WTC11 (cell line): Measurements from ENCODE around the gene GJA3. TPM values are rescaled to one million over a fixed set of nuclear protein-coding genes. Genes with fewer than 3 reads are reported as not detected.

ENCODE experiments used
- ATAC-seq: fragments of 200-7000 bp; cut with Tn5 transposase; 2 replicates; pipeline ENCODE4 v1.10.0; 2021; ENCODE audit warnings: mild to moderate bottlenecking, moderate library complexity
- CTCF ChIA-PET: fragments of 300-600 bp; sonication (Branson Sonifier 250); formaldehyde crosslinking; loops from one replicate; lab custom pipeline; 2021; ENCODE audit warnings: antibody characterized with exemption; lab: Charles Lee
- POLR2A ChIA-PET: fragments of 350-600 bp; sonication (Branson Sonifier 250); formaldehyde crosslinking; loops from one replicate; lab custom pipeline; 2021; ENCODE audit warnings: antibody characterized with exemption; lab: Charles Lee
- DNase-seq: peaks from one replicate; pipeline ENCODE4 v3.0.0; 2021; ENCODE audit warnings: low spot score
- H3K27ac Mint-ChIP-seq: 2 replicates; pipeline ENCODE4 v1.8.0; 2021; ENCODE audit warnings: mixed read lengths
- H3K27me3 Mint-ChIP-seq: 2 replicates; pipeline ENCODE4 v1.8.0; 2021; ENCODE audit warnings: low read depth, mild to moderate bottlenecking, moderate library complexity, mixed read lengths
- H3K36me3 Mint-ChIP-seq: 2 replicates; pipeline ENCODE4 v1.8.0; 2021; ENCODE audit warnings: mixed read lengths
- H3K4me1 Mint-ChIP-seq: 2 replicates; pipeline ENCODE4 v1.8.0; 2022; ENCODE audit warnings: mixed read lengths
- H3K4me3 Mint-ChIP-seq: 2 replicates; pipeline ENCODE4 v1.8.0; 2021; ENCODE audit warnings: mild to moderate bottlenecking, moderate library complexity, mixed read lengths
- H3K9me3 Mint-ChIP-seq: 2 replicates; pipeline ENCODE4 v1.8.0; 2021; ENCODE audit warnings: mixed read lengths
- CBFB ChIP-seq: sonication (generic); formaldehyde crosslinking; IDR thresholded peaks from 2 replicates; pipeline ENCODE4 v1.8.1; 2022; ENCODE audit warnings: mild to moderate bottlenecking, low read depth, missing genetic modification reagents
- CREB1 ChIP-seq: sonication (generic); formaldehyde crosslinking; IDR thresholded peaks from 2 replicates; pipeline ENCODE4 v1.8.0; 2023; ENCODE audit warnings: mild to moderate bottlenecking, missing genetic modification reagents
- ESRRA ChIP-seq: sonication (generic); formaldehyde crosslinking; IDR thresholded peaks from 2 replicates; pipeline ENCODE4 v1.8.1; 2022; ENCODE audit warnings: mild to moderate bottlenecking, missing genetic modification reagents, borderline replicate concordance
- FOXJ3 ChIP-seq: sonication (generic); formaldehyde crosslinking; IDR thresholded peaks from 2 replicates; pipeline ENCODE4 v1.9.0; 2021; ENCODE audit warnings: missing genetic modification reagents, mild to moderate bottlenecking, borderline replicate concordance
- GRHL2 ChIP-seq: fragments of 250-450 bp; sonication (Bioruptor Pico); IDR thresholded peaks from 2 replicates; pipeline ENCODE4 v1.8.0; 2022; ENCODE audit warnings: mild to moderate bottlenecking, moderate library complexity; ENCODE audit not compliant: insufficient replicate concordance, severe bottlenecking
- HMGA2 ChIP-seq: fragments of 250-450 bp; sonication (Bioruptor Pico); IDR thresholded peaks from 2 replicates; pipeline ENCODE4 v1.4.0; 2021; ENCODE audit warnings: mild to moderate bottlenecking, moderate library complexity
- MYBL2 ChIP-seq: sonication (generic); formaldehyde crosslinking; IDR thresholded peaks from 2 replicates; pipeline ENCODE4 v1.8.1; 2023; ENCODE audit warnings: mild to moderate bottlenecking, moderate library complexity, missing genetic modification reagents
- NFYB ChIP-seq: sonication (generic); formaldehyde crosslinking; conservative IDR thresholded peaks from 2 replicates; pipeline ENCODE4 v1.8.0; 2022; ENCODE audit warnings: low read depth, missing genetic modification reagents
- NR1H2 ChIP-seq: sonication (generic); formaldehyde crosslinking; IDR thresholded peaks from 2 replicates; pipeline ENCODE4 v1.9.0; 2021; ENCODE audit warnings: mild to moderate bottlenecking, moderate library complexity, missing genetic modification reagents
- NR2C2 ChIP-seq: sonication (generic); formaldehyde crosslinking; IDR thresholded peaks from 2 replicates; pipeline ENCODE4 v1.8.0; 2022; ENCODE audit warnings: mild to moderate bottlenecking, missing genetic modification reagents
- SMAD4 ChIP-seq: sonication (generic); formaldehyde crosslinking; IDR thresholded peaks from 2 replicates; pipeline ENCODE4 v1.8.0; 2022; ENCODE audit warnings: mild to moderate bottlenecking, missing genetic modification reagents
- USF1 ChIP-seq: sonication (generic); formaldehyde crosslinking; IDR thresholded peaks from 2 replicates; pipeline ENCODE4 v1.8.0; 2022; ENCODE audit warnings: mild to moderate bottlenecking, missing genetic modification reagents
- ZNF317 ChIP-seq: sonication (generic); formaldehyde crosslinking; IDR thresholded peaks from 2 replicates; pipeline ENCODE4 v1.8.1; 2023; ENCODE audit warnings: low read depth, mild to moderate bottlenecking, moderate library complexity, missing genetic modification reagents, borderline replicate concordance
- total RNA-seq: library from RNA; stranded (reverse); gene quantifications from 3 replicates; pipeline ENCODE4 v1.2.3, GENCODE V29; 2021
- TF ChIP-seq, protein P1 (sequence below): sonication (generic); formaldehyde crosslinking; IDR thresholded peaks from 2 replicates; pipeline ENCODE4 v1.8.1; 2022; ENCODE audit warnings: low read depth, mild to moderate bottlenecking, moderate library complexity, missing genetic modification reagents, borderline replicate concordance
- TF ChIP-seq, protein P2 (sequence below): fragments of 200-600 bp; IDR thresholded peaks from 2 replicates; pipeline ENCODE4 v1.8.0; 2022; ENCODE audit warnings: antibody characterized with exemption

The GJA3 gene
- total RNA-seq, 1 experiment from 2014 or later: 0.48 TPM

DNA sequence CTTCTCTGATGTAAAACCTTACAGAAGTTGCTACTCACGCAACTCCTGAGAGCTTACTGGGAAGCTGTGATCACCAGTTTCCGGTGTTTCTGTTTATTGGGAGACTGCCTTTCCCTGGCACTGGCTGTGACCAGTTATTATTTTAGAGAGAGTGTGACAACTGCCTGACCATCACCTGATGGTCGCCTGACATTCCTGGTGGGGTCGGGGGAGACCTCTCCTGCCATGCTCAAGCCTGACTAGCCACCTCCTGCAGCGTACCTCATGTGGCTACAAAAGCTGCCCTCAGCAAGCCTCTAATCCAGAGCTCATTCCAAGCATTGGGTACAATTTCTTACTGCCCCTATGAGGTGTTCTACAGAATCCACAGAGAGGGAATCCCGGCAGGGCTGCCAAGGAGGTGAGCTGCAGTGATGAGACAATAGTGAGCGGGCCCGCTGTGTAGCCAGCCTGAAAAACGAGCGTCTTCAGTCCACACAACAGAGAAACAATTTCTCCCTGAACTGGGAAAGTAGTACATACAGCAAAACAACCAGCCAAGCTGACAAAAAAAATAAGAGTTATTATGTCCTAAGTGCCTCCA is 28.7 kb downstream of the GJA3 start:
- peaks cover 4% of the 10 kb centered on the region for H3K27me3 Mint-ChIP-seq
- DNase-seq (no peak), ATAC-seq (no peak)
- H3K9me3 Mint-ChIP-seq: no peaks in the 10 kb centered on the region
- ChIA-PET POLR2A (no interaction called here), CTCF (interaction anchor here (0.6 to 1.4 kb wide), 4 partner anchors 9 to 479 kb away, joined by 3 to 4 read pairs (median 3); no protein-coding TSS in a partner anchor)
- H3K4me3 Mint-ChIP-seq: no peak overlapping the region
- no peaks in the 10 kb centered on the region for H3K36me3 Mint-ChIP-seq
- no peaks in the 10 kb centered on the region for H3K4me1 Mint-ChIP-seq
- no peak overlapping the region for H3K27ac Mint-ChIP-seq
- TF ChIP-seq HMGA2 (CRISPR knock-in tag) (no peak), NFYB (CRISPR knock-in tag) (no peak), CBFB (no peak), MYBL2 (CRISPR knock-in tag) (no peak)
- TF ChIP-seq, all 79 proteins: peak for 0

DNA sequence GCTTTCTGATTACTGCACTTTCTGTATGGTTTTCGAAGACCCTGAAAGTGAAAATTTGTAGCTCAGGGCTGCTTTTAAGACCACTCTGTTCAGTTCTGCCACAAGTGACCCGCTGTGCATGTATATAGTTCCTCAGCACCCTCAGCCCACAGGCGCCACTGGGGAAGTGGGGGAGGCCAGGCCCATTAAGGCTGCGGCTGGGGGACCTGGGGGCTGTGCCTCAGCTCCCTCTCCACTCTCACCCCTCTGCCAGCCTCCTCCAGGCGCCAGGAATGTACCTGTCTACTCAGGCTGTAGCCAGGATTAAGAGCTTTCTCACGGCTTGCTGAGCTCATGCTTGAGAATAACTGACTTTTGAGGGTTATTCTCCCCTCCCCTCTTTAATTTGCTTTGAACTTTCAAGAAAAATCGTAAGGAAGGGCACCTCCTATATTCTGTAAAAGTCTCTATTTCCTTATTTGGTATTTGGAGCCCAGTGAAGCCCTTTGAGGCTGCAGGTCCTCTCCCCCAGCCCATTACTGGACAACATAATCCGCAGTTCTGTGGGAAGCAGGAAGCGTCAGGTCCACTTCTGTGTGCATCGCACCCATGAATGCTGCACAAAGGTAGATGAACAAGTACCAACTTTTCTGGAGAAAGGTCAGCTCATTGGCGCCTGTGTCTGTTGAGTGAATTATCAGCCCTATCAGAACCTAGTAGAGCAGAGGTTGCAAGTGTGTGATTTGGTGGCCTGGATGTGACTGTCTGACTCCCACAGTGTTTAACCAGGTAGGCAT is 29.6 kb downstream of the GJA3 start:
- Mint-ChIP-seq H3K4me3 (no peak overlapping the region), H3K27me3 (no peaks in the 10 kb centered on the region), H3K36me3 (no peaks in the 10 kb centered on the region), H3K27ac (no peak overlapping the region), H3K9me3 (no peaks in the 10 kb centered on the region), H3K4me1 (no peaks in the 10 kb centered on the region)
- ChIA-PET CTCF (interaction anchor here (0.6 to 1.4 kb wide), 5 partner anchors 10 to 478 kb away, joined by 3 to 4 read pairs (median 3); partner anchors contain the start of gene GJA3), POLR2A (no interaction called here)
- no peak for DNase-seq
- TF ChIP-seq, protein P1, sequence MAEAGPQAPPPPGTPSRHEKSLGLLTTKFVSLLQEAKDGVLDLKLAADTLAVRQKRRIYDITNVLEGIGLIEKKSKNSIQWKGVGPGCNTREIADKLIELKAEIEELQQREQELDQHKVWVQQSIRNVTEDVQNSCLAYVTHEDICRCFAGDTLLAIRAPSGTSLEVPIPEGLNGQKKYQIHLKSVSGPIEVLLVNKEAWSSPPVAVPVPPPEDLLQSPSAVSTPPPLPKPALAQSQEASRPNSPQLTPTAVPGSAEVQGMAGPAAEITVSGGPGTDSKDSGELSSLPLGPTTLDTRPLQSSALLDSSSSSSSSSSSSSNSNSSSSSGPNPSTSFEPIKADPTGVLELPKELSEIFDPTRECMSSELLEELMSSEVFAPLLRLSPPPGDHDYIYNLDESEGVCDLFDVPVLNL (CRISPR knock-in tag): no peak
- no peak for ATAC-seq

DNA sequence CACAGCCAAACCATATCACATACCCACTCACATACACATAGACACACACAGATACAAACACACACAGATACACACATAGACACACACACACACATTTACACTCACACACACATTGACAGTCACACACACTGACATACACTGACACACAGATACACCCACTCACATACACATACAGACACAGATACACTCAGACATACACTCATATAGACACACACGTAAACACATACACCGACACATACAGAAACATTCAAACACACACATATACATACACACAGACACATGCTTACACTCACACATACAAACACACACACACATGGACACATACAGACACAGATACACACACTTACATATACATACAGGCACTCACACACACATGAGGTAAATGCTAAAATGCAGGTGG is 30.2 kb downstream of the GJA3 start:
- Mint-ChIP-seq H3K27me3 (peaks cover 1% of the 10 kb centered on the region; the same call in 1 of the 2 replicates), H3K9me3 (no peaks in the 10 kb centered on the region), H3K36me3 (no peaks in the 10 kb centered on the region), H3K4me1 (no peaks in the 10 kb centered on the region), H3K4me3 (no peak overlapping the region), H3K27ac (no peak overlapping the region)
- CTCF ChIA-PET: interaction anchor here (0.8 to 1.4 kb wide), 2 partner anchors 11 to 30 kb away, joined by 3 to 4 read pairs; partner anchors contain the start of gene GJA3
- ATAC-seq: no peak
- POLR2A ChIA-PET: no interaction called here
- DNase-seq: no peak
- TF ChIP-seq SMAD4 (CRISPR knock-in tag): no peak
- no peak for TF ChIP-seq CREB1 (CRISPR knock-in tag)
- no peak for TF ChIP-seq GRHL2 (CRISPR knock-in tag)
- no peak for TF ChIP-seq USF1 (CRISPR knock-in tag)
- TF ChIP-seq, protein P2, sequence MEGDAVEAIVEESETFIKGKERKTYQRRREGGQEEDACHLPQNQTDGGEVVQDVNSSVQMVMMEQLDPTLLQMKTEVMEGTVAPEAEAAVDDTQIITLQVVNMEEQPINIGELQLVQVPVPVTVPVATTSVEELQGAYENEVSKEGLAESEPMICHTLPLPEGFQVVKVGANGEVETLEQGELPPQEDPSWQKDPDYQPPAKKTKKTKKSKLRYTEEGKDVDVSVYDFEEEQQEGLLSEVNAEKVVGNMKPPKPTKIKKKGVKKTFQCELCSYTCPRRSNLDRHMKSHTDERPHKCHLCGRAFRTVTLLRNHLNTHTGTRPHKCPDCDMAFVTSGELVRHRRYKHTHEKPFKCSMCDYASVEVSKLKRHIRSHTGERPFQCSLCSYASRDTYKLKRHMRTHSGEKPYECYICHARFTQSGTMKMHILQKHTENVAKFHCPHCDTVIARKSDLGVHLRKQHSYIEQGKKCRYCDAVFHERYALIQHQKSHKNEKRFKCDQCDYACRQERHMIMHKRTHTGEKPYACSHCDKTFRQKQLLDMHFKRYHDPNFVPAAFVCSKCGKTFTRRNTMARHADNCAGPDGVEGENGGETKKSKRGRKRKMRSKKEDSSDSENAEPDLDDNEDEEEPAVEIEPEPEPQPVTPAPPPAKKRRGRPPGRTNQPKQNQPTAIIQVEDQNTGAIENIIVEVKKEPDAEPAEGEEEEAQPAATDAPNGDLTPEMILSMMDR: no peak
- TF ChIP-seq ZNF317 (CRISPR knock-in tag): no peak
- no peak for TF ChIP-seq NR1H2
- TF ChIP-seq NR2C2 (CRISPR knock-in tag): no peak
- TF ChIP-seq ESRRA (CRISPR knock-in tag): no peak
- no peak for TF ChIP-seq FOXJ3
